Kidney (tissue), 14 donors: ENCODE measurements around the gene ATP1A1. TPM values are rescaled to one million over a fixed set of nuclear protein-coding genes. Genes with fewer than 3 reads are reported as not detected.

Experiments used
- DNase-seq, 5 donors: peaks; one replicate each; pipeline ENCODE4 v3.0.0-alpha.2; 2013 to 2020
- FAIRE-seq: peaks from 2 replicates; lab custom pipeline; 2012; peaks lifted over from hg19 to GRCh38; lab: Jason Lieb, UNC
- H3K27ac ChIP-seq, 2 donors: one replicate each; pipeline ENCODE4 v1.7.0; 2013; ENCODE audit warnings: low read depth in 2 of 2, low read length in 2 of 2, inconsistent platforms in 1 of 2
- H3K27me3 ChIP-seq: one replicate; pipeline ENCODE4 v1.7.1; 2013; ENCODE audit warnings: low read length, inconsistent platforms; ENCODE audit not compliant: control insufficient read depth, insufficient read depth
- H3K36me3 ChIP-seq, 3 donors: one replicate each; pipeline versions ENCODE4 v1.7.0 to v1.7.1; 2013; ENCODE audit warnings: low read length in 3 of 3, control low read depth in 1 of 3, inconsistent platforms in 1 of 3; ENCODE audit not compliant: insufficient read depth in 3 of 3, control insufficient read depth in 2 of 3
- H3K4me1 ChIP-seq, 3 donors: one replicate each; pipeline versions ENCODE4 v1.7.0 to v1.7.1; 2013; ENCODE audit warnings: low read length in 3 of 3, inconsistent platforms in 1 of 3, low read depth in 1 of 3; ENCODE audit not compliant: control insufficient read depth in 2 of 3, insufficient read depth in 2 of 3
- H3K4me3 ChIP-seq, 3 donors: one replicate each; pipeline versions ENCODE4 v1.7.0 to v1.8.1; 2013; ENCODE audit warnings: low read length in 3 of 3, control low read depth in 1 of 3, inconsistent platforms in 1 of 3
- H3K9ac ChIP-seq, 3 donors: one replicate each; pipeline versions ENCODE4 v1.7.0 to v1.7.1; 2013; ENCODE audit warnings: low read length in 3 of 3, control low read depth in 1 of 3, inconsistent platforms in 1 of 3
- H3K9me3 ChIP-seq, 3 donors: one replicate each; pipeline versions ENCODE4 v1.7.0 to v1.7.1; 2013; ENCODE audit warnings: low read length in 3 of 3, control low read depth in 1 of 3, inconsistent platforms in 1 of 3; ENCODE audit not compliant: control insufficient read depth in 2 of 3, insufficient read depth in 1 of 3
- CTCF ChIP-seq: IDR thresholded peaks from 3 replicates; pipeline ENCODE4 v1.5.1; 2012; ENCODE audit warnings: mild to moderate bottlenecking, moderate library complexity, borderline replicate concordance; ENCODE audit not compliant: insufficient read depth; ENCODE audit errors: extremely low read depth
- intact Hi-C: fragments of 100-400 bp; cut with DNase I; formaldehyde crosslinking; loops from one replicate; pipeline ENCODE4 v1.11.1; 2022
- polyA plus RNA-seq: library from polyadenylated mRNA; stranded (reverse); fragments of 350-450 nt; fragmentation: Illumina TruSeq; extraction: RNeasy Lipid Tissue Mini Kit (QIAGEN cat#74804); gene quantifications from one replicate; pipeline ENCODE4 v1.2.3, GENCODE V29; 2014; ENCODE audit warnings: low read depth, low replicate concordance; ENCODE audit not compliant: insufficient read depth
- total RNA-seq: library from RNA; stranded (reverse); fragmentation: NEBNext Ultra II Directional; extraction: Animal tissue kit (Norgen Biotek cat#: 25700); gene quantifications from one replicate; pipeline ENCODE4 v1.2.1, GENCODE V29; 2021
- donor health status: control.
- donor health status: control.
- donor health status: control.
- donor health status: control.
- donor health status: control.
- donor health status: DM: yes; HTN: yes; CAD: no.
- donor health status: Normal renal cell carcinoma (clear cell type).

The ATP1A1 gene
- total and polyA plus RNA-seq, 2 donors from 2014 or later, result 1,218 to 2,241 TPM

- DNase-seq (no peak), FAIRE-seq (no peak)
Observed at GRCh38 chr1:116350097-116350645, 22.9 kb upstream of the ATP1A1 start.

GRCh38 chr1:116351914-116352313 lies 21.1 kb upstream of the ATP1A1 start:
- TF ChIP-seq CTCF, result no peak
- no peaks in the 10 kb centered on the region for H3K4me1 ChIP-seq
- H3K36me3 ChIP-seq, result no peaks in the 10 kb centered on the region
- no peaks in the 10 kb centered on the region for H3K9me3 ChIP-seq
- no peak overlapping the region for H3K4me3 ChIP-seq
- FAIRE-seq (no peak), DNase-seq (no peak)
- no peaks in the 10 kb centered on the region for H3K27me3 ChIP-seq
- intact Hi-C loops, result no loop called here
- no peak overlapping the region for H3K9ac ChIP-seq
- H3K27ac ChIP-seq, result no peak overlapping the region

More at GRCh38 chr1:116350097-116350645, 22.9 kb upstream of the ATP1A1 start:
- Histone ChIP-seq H3K4me1 (no peaks in the 10 kb centered on the region), H3K27ac (no peak overlapping the region), H3K27me3 (no peaks in the 10 kb centered on the region), H3K9me3 (no peaks in the 10 kb centered on the region), H3K36me3 (no peaks in the 10 kb centered on the region), H3K4me3 (no peak overlapping the region), H3K9ac (no peak overlapping the region)
- TF ChIP-seq CTCF, result no peak
- intact Hi-C loops, result no loop called here

GRCh38 chr1:116352349-116352813 lies 20.7 kb upstream of the ATP1A1 start:
- H3K9ac ChIP-seq, result no peak overlapping the region
- DNase-seq, result no peak
- H3K27me3 ChIP-seq, result no peaks in the 10 kb centered on the region
- no peaks in the 10 kb centered on the region for H3K9me3 ChIP-seq
- no peak for FAIRE-seq
- no peaks in the 10 kb centered on the region for H3K4me1 ChIP-seq
- H3K27ac ChIP-seq, result no peak overlapping the region
- no peaks in the 10 kb centered on the region for H3K36me3 ChIP-seq
- H3K4me3 ChIP-seq, result no peak overlapping the region
- intact Hi-C loops, result no loop called here
- no peak for TF ChIP-seq CTCF

GRCh38 chr1:116353155-116353554 lies 19.9 kb upstream of the ATP1A1 start:
- intact Hi-C loops, result no loop called here
- no peak overlapping the region for H3K4me3 ChIP-seq
- H3K4me1 ChIP-seq, result no peaks in the 10 kb centered on the region
- no peak for TF ChIP-seq CTCF
- H3K27ac ChIP-seq, result no peak overlapping the region
- no peaks in the 10 kb centered on the region for H3K9me3 ChIP-seq
- DNase-seq (no peak), FAIRE-seq (no peak)
- H3K27me3 ChIP-seq, result no peaks in the 10 kb centered on the region
- H3K36me3 ChIP-seq, result no peaks in the 10 kb centered on the region
- H3K9ac ChIP-seq, result no peak overlapping the region
